ENCODE data around the gene SERPINB1. TPM values are rescaled to one million over a fixed set of nuclear protein-coding genes. Genes with fewer than 3 reads are reported as not detected.
"Not testable (repeated sequence)": the region's sequence is repeated elsewhere in the genome, so short reads cannot be mapped to it uniquely, and the experiment has no call there.

The SERPINB1 gene
- total RNA-seq, 1 experiment from 2014 or later: 38.9 TPM

GRCh38 chr6:2818593-2818992, 23.1 kb downstream of the SERPINB1 start:
- DNase-seq (ENCODE audit: low spot score): no peak

GRCh38 chr6:2817903-2818443, 23.7 kb downstream of the SERPINB1 start:
- DNase-seq (ENCODE audit: low spot score): peak; percentile 42

GRCh38 chr6:2816158-2816557, 25.5 kb downstream of the SERPINB1 start:
- no peak for DNase-seq (ENCODE audit: low spot score)

DNA sequence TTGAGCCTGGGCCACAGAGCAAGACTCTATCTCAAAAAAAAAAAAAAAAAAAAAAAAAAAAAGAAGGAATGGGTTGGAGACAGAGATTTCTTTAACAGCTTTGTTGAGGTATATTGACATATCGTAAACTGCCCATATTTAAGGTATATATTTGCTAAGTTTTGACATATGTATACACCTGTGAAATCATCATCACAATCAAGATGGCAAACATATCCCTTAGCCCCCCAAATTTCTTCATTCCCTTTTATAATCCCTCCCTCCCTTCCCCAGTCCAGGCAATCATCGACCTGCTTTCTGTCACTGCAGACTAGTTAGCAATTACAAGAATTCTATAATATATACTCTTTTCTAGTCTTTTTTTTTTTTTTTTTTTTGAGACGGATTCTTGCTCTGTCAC, 29.0 kb downstream of the SERPINB1 start:
- no peak for DNase-seq (ENCODE audit: low spot score)

GRCh38 chr6:2810092-2810671, 31.5 kb downstream of the SERPINB1 start:
- no peak for DNase-seq (ENCODE audit: low spot score)

- DNase-seq (ENCODE audit: low spot score): no peak
Measured at GRCh38 chr6:2809015-2809414, 32.6 kb downstream of the SERPINB1 start.

GRCh38 chr6:2807342-2808090, 34.1 kb downstream of the SERPINB1 start:
- peak; percentile 1 for DNase-seq (ENCODE audit: low spot score)

DNA sequence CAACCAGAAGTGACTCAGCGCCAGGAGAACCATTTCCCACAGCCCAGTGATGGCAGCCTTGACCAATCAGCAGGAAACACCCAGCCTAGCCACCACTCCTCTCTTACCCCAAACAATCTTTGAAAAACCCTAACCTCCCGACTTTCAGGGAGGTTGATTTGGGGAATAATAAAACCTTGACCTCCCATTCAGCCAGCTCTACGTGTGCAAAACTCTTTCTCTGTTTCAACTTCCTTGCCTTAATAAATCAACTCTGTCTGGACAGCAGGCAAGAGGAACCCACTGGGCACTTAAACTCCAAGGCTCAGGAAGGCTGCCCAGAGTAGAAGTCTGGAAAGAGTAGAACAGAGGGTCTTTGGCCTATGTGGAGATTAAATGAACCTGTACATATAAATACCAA, 35.0 kb downstream of the SERPINB1 start:
- no peak for DNase-seq (ENCODE audit: low spot score)

DNA sequence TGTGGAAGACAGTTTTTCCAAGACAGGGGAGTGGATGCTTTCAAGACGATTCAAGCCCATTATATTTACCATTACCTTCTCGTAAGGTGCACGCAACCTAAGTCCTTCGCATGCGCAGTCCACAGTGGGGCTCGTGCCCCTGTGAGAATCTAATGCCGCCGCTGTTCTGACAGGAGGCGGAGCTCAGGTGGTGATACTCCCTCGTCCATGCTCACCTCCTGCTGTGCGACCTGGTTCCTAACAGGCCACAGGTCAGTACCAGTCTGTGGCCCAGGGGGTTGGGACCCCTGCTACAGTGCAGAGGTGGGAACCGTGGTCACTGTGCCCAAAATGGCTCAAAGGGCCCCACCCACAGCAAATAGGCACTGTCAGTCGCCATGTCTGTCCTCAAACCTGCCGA, 36.6 kb downstream of the SERPINB1 start:
- DNase-seq (ENCODE audit: low spot score): no peak

GRCh38 chr6:2804516-2804915, 37.1 kb downstream of the SERPINB1 start:
- DNase-seq (ENCODE audit: low spot score): no peak

DNA sequence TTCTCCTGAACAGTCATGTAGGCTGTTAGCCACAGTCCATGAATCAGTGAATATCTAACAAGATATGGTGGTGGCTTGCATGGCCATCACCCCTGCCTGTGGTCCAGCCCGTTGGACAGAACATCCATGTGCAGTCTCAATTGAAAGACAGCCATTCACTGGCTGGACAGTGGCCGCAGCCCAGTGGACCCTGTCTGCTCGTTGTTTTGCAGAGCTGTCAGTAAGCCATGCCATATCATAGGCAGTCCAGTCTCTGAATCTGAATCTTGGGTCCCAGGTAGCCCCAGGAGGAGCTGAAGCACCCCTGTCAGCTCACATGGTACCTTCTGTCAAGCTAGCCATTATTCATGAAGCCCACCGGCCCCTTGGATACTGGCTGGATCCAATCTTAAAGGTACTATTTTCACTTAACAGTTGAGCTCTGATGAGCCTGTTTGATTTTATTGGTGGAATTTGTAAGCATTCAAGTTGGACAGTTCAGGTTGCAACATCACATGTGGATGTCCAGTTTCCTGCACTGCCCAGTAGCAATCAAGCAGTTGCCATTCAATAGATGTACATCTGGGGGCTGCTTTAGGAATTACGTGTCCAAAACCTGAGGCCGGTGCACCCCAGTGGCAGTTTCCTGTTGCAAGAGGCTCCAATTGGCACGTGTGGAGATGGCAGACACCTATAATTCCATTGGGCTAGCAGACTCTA, 37.8 kb downstream of the SERPINB1 start:
- DNase-seq (ENCODE audit: low spot score): no peak

GRCh38 chr6:2802521-2803060, 39.1 kb downstream of the SERPINB1 start:
- no peak for DNase-seq (ENCODE audit: low spot score)

DNA sequence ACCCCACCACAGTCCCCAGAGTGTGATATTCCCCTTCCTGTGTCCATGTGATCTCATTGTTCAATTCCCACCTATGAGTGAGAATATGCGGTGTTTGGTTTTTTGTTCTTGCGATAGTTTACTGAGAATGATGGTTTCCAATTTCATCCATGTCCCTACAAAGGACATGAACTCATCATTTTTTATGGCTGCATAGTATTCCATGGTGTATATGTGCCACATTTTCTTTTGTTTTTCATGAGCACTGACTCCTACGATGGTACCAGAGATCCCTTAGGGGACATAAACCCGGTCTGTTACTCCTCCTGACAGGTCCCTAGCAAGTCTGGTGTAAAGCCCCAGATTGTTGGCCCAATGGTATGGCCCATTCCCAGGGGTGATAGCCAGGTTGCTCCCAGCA, 40.0 kb downstream of the SERPINB1 start:
- DNase-seq (ENCODE audit: low spot score): not testable (repeated sequence)

DNA sequence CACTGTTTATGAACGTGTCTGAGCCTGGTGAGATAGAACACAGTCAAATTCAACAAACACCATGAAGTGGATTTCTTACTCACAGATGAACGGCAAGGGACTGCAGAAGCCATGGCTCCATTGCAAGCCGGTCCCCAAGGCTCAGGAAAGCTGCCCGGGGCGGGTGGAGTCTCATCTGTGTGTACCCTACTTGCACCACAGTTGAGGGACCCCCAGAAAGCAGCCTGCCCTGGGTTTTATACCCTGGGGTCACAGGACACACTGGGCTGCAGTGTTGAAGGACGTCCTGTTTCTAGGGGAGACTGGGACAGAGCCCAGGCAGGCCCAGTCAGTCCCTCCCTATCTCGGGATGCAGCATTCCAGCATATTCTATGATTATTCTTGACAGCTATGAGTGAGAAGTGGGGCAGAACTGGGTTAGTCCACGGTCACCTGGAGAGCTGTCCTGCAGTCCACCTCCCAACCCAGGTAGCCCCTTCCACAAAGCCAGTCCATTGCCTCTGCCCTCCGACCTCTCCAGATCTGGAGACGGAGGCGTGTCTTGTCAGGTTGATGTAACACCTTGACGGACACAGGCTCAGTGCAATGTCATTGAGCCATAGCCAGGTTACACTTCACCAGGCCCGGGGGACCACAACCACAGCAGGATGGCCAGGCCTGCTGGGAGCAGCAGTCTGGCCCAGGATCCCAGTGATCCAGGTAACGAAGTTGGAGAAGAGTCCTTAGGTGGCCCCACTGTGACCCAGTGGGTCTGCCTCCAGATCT, 40.9 kb downstream of the SERPINB1 start:
- no peak for DNase-seq (ENCODE audit: low spot score)

DNA sequence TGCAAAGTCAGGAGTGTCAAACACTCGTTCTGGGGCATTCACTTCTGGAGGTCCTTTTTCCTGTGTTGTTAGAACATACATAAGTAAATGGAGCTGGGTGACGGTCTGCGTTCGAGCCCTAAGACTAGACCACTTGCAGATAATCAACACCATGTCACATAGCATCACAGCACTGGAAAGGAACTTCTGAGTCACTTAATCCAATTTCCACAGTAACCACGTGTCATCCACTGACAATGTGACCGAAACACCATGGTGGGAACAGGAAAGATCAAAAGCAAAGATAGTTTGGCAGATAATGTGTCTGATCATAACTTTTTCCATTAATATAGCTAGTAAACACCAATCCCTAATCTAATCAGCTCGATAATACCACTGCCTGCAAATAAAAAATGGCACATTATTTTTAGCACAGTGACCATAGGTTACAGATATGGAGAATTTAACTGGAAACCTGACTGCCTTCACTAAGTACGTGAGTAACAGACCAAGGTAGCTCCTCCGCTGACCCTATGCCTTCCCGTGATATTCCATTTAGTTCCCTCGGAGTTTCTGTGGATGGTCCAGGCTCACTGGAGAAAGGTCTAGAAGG, 41.6 kb downstream of the SERPINB1 start:
- DNase-seq (ENCODE audit: low spot score): no peak

DNA sequence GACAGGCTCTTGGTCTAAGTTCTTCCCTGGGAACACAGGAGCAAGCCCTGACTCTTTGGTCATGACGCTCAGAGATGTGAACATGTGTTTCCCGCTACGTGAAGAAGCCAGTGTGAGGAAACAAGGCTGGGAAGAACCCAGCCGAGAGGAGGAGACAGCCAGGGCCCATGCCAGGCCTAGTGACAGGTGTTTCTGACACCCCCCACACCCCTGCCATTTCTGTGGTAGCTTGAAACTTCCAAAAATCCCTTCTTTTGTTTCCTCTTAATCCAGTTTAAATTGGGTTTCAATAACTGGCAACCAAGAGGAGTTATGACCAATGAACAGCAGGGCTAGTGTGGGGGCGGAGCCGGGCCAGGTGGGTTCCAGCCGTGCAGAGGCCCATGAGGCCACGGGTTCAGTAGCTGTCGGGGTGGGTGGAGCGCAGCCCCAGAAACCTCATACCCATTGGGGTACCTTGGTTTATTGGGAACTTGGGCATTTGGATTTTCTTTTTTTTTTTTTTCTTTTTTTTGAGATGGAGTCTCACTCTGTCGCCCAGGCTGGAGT, 43.0 kb downstream of the SERPINB1 start:
- no peak for DNase-seq (ENCODE audit: low spot score)

- DNase-seq (ENCODE audit: low spot score): no peak
Measured at GRCh38 chr6:2797564-2798031, 44.1 kb downstream of the SERPINB1 start.

GRCh38 chr6:2796861-2797260, 44.8 kb downstream of the SERPINB1 start:
- no peak for DNase-seq (ENCODE audit: low spot score)

DNA sequence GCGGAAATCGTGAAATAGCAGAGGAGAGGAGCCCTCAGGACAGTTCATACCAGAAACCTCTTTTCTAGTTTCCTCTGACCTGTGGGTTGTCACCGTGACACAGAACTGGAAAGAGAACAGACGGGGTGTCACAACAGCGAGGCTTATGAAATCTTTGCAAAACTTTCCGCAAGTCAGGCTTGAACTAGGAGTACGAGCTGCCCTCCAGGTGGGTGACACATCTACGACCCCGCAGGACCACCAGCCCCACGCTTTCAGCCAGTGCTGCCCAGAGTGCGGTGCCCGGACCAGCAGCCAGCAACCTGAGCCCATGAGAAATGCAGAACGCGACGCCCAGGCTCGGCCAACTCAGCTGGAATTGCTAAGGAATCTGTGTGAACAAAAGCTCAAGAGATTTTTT, 45.7 kb downstream of the SERPINB1 start:
- DNase-seq (ENCODE audit: low spot score): no peak

GRCh38 chr6:2795162-2795561, 46.5 kb downstream of the SERPINB1 start:
- DNase-seq (ENCODE audit: low spot score): no peak

- DNase-seq (ENCODE audit: low spot score): no peak
Measured at GRCh38 chr6:2794171-2794730, 47.4 kb downstream of the SERPINB1 start.

All from H4 (cell line).